Measurements from ENCODE around the gene FANCD2OS.

GRCh38 chr3:10157031-10157430 is 49.0 kb upstream of the FANCD2OS start:
- TF ChIP-seq, protein P1, sequence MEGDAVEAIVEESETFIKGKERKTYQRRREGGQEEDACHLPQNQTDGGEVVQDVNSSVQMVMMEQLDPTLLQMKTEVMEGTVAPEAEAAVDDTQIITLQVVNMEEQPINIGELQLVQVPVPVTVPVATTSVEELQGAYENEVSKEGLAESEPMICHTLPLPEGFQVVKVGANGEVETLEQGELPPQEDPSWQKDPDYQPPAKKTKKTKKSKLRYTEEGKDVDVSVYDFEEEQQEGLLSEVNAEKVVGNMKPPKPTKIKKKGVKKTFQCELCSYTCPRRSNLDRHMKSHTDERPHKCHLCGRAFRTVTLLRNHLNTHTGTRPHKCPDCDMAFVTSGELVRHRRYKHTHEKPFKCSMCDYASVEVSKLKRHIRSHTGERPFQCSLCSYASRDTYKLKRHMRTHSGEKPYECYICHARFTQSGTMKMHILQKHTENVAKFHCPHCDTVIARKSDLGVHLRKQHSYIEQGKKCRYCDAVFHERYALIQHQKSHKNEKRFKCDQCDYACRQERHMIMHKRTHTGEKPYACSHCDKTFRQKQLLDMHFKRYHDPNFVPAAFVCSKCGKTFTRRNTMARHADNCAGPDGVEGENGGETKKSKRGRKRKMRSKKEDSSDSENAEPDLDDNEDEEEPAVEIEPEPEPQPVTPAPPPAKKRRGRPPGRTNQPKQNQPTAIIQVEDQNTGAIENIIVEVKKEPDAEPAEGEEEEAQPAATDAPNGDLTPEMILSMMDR (IDR thresholded peaks at IDR 0.05; ENCODE audit: insufficient read depth, low read depth, low read length) = no peak
- no peak for TF ChIP-seq EZH2 (IDR thresholded peaks at IDR 0.05; ENCODE audit: insufficient read depth, low read length)

Data from astrocyte (in vitro differentiated cells and primary cell).